Uterus (tissue), 4 donors: ENCODE measurements around the gene C13orf46. TPM values are rescaled to one million over a fixed set of nuclear protein-coding genes. Genes with fewer than 3 reads are reported as not detected.

ENCODE experiments used
- DNase-seq, 2 donors: peaks; one replicate each; pipeline ENCODE4 v3.0.0-alpha.2; 2019 to 2020
- H3K27ac ChIP-seq, 2 donors: fragments of 200-600 bp; sonication (generic); 1 replicate in 1 of 2; 2 replicates in 1 of 2; pipeline ENCODE4 v1.5.1; 2016 to 2018
- H3K27me3 ChIP-seq, 2 donors: fragments of 200-600 bp; sonication (generic); one replicate each; pipeline ENCODE4 v1.5.1; 2018 to 2019; ENCODE audit warnings: control low read depth in 1 of 2
- H3K36me3 ChIP-seq, 2 donors: fragments of 200-600 bp; sonication (generic); one replicate each; pipeline ENCODE4 v1.5.1; 2019; ENCODE audit warnings: control low read depth in 1 of 2
- H3K4me1 ChIP-seq, 2 donors: fragments of 200-600 bp; sonication (generic); one replicate each; pipeline ENCODE4 v1.5.1; 2018 to 2019; ENCODE audit warnings: control low read depth in 1 of 2
- H3K4me3 ChIP-seq, 2 donors: fragments of 200-600 bp; sonication (generic); 1 replicate in 1 of 2; 2 replicates in 1 of 2; pipeline ENCODE4 v1.5.1; 2018 to 2019; ENCODE audit warnings: mild to moderate bottlenecking in 1 of 2
- H3K9me3 ChIP-seq, 2 donors: fragments of 200-600 bp; sonication (generic); one replicate each; pipeline ENCODE4 v1.5.1; 2019; ENCODE audit warnings: control low read depth in 1 of 2
- POLR2A ChIP-seq, 2 donors: fragments of 450-650 bp; IDR thresholded peaks; one replicate each; pipeline ENCODE4 v1.6.1; 2016; ENCODE audit warnings: antibody characterized with exemption in 2 of 2, mild to moderate bottlenecking in 1 of 2, moderate library complexity in 1 of 2
- intact Hi-C: fragments of 100-400 bp; cut with DNase I; formaldehyde crosslinking; loops from one replicate; pipeline ENCODE4 v1.15.1; 2023; ENCODE audit warnings: low total_unique reads
- total RNA-seq, 4 donors: library from RNA; depleted of rRNA in 3 of 4; stranded (reverse); fragments of >200 nt in 3 of 4; gene quantifications; one replicate each; pipeline versions ENCODE4 v1.1.0 to v1.2.4, GENCODE V29; 2014 to 2023
- TF ChIP-seq, protein P1 (sequence below), 4 experiments: fragments of 200-600 bp in 2 of 4; fragments of 450-650 bp in 2 of 4; sonication (generic) in 2 of 4; IDR thresholded peaks; one replicate each; pipeline ENCODE4 v1.5.1; 2016 to 2019; ENCODE audit warnings: antibody characterized with exemption in 4 of 4, mild to moderate bottlenecking in 2 of 4, moderate library complexity in 1 of 4
- donor health status: DM: yes; HTN: yes; CAD: no.

Gene C13orf46
- total RNA-seq, 4 donors from 2014 or later, result 0.07 to 1.7 TPM; not detected in 2

DNA sequence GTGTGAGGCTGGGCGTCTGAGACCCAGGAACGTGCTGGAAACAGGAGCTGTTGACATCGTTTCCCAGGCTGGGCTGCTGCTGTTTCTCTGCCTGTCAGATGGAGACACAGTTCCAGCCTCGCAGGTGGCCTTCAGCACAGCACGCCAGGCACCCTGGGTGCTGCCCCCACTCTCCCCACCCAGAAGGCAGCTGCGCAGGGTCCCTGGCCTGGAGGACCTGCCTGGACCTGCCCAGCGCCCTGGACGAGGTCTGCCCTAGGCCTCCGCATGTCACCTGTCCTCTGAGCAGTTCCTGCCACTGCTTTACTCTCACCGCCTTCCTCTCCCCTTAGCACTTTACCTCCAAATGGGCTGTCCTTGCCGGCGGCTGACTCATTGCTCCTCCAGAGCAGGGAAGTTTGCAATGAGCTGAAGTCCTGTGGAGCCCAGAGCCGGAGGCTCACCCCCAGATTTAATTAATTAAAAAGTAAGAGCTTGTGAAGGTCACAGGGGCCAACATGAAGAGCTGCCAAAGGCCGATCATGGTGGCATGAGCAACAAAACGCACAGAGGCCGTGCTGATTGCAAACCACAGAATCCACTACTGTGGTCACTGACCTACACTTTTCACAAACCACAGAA lies 32.2 kb downstream of the C13orf46 start:
- peaks cover 0 to under 1% of the 10 kb centered on the region in 2 donors for H3K4me1 ChIP-seq
- TF ChIP-seq, protein P1, sequence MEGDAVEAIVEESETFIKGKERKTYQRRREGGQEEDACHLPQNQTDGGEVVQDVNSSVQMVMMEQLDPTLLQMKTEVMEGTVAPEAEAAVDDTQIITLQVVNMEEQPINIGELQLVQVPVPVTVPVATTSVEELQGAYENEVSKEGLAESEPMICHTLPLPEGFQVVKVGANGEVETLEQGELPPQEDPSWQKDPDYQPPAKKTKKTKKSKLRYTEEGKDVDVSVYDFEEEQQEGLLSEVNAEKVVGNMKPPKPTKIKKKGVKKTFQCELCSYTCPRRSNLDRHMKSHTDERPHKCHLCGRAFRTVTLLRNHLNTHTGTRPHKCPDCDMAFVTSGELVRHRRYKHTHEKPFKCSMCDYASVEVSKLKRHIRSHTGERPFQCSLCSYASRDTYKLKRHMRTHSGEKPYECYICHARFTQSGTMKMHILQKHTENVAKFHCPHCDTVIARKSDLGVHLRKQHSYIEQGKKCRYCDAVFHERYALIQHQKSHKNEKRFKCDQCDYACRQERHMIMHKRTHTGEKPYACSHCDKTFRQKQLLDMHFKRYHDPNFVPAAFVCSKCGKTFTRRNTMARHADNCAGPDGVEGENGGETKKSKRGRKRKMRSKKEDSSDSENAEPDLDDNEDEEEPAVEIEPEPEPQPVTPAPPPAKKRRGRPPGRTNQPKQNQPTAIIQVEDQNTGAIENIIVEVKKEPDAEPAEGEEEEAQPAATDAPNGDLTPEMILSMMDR (IDR thresholded peaks at IDR 0.05), result no peak
- TF ChIP-seq POLR2A (IDR thresholded peaks at IDR 0.05), result no peak
- no peaks in the 10 kb centered on the region for H3K36me3 ChIP-seq
- H3K9me3 ChIP-seq, result no peaks in the 10 kb centered on the region
- no peaks in the 10 kb centered on the region for H3K27me3 ChIP-seq
- no peak overlapping the region for H3K4me3 ChIP-seq
- DNase-seq, result no peak
- intact Hi-C loops, result no loop called here
- H3K27ac ChIP-seq, result no peak overlapping the region

DNA sequence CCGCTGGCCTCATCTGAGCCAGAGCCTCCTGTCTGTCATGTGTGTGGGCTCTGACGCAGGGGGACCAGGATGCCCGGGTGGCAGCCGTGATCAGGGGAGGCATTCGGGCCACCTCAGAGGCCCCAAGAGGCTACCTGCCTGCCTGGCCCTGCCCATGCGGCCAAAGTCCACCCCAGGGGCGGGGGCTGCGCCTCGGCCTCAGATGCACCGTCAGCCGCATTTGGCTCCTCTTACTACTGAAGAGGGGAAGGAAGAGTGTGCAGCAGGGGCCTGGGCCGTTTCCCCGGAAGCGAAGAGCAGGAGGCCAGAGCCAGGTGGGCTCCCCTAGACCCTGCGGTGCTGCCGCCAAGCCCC lies 34.0 kb downstream of the C13orf46 start:
- Histone ChIP-seq H3K36me3 (no peaks in the 10 kb centered on the region), H3K4me1 (peaks cover 0 to 10% of the 10 kb centered on the region in 2 donors), H3K4me3 (no peak overlapping the region), H3K9me3 (no peaks in the 10 kb centered on the region), H3K27ac (no peak overlapping the region), H3K27me3 (no peaks in the 10 kb centered on the region)
- intact Hi-C loops, result no loop called here
- no peak for TF ChIP-seq POLR2A (IDR thresholded peaks at IDR 0.05)
- no peak for DNase-seq

DNA sequence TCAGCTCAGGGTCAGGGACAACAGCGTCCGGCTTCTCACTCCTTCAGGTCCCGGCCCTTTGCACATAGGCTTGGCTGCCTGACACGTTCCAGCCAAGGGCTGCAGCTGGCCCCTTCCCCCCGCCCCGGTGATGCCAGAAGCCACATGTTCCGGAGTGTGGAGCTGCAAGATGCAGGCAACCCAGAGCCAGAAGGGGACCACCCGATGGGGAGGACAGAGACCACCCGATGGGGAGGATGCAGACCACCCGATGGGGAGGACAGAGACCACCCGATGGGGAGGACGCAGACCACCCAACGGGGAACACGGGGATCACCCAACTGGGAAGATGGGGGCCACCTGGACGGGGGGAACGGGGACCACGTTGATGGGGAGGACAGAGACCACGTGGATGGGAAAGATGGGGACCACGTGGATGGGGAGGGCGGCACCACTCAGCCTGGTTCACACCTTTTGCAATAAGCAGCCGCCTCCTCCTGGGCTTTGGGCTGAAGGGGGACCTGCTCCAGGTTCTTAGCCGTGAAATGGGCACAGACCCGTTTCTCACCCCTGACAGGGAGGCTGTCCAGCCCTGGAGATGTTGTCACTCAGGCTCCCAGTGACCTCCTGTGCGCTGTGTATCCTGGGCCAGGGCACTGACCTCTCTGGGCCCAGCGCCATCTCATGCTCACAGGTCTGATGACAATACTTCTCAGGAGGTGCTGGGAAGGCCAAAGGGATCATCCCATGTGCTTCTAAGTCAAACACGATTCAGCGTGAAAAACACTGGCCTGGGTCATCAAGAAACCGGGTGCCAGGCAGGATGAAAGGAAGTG lies 34.5 kb downstream of the C13orf46 start:
- H3K4me1 ChIP-seq, result peaks cover 0 to 10% of the 10 kb centered on the region in 2 donors
- no peaks in the 10 kb centered on the region for H3K36me3 ChIP-seq
- intact Hi-C loops, result no loop called here
- no peak overlapping the region for H3K4me3 ChIP-seq
- H3K27me3 ChIP-seq, result no peaks in the 10 kb centered on the region
- no peak for TF ChIP-seq POLR2A (IDR thresholded peaks at IDR 0.05)
- TF ChIP-seq, protein P1 (IDR thresholded peaks at IDR 0.05), result no peak
- no peak overlapping the region for H3K27ac ChIP-seq
- H3K9me3 ChIP-seq, result no peaks in the 10 kb centered on the region
- DNase-seq, result peak in 1 of 2 donors; percentile 15

DNA sequence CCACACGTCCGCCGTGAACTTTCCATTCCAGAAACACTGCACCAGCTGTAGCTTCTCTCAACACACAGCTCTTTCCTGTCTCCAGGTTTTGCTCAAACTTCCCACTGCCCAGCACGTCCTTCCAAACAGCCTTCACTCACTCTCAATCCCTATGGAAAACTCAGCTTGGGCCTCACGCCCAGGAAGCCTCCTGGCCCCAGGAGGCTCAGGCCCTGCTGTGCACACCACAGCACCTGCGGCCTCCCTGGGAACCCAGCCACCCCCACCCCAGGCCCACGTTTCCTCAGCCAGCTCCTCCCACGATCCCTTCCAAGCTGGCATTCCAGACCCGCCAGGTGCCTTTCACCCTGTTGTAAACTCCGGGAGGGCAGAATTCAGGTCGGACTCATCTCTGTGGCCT lies 35.2 kb downstream of the C13orf46 start:
- Histone ChIP-seq H3K36me3 (no peaks in the 10 kb centered on the region), H3K9me3 (no peaks in the 10 kb centered on the region), H3K27me3 (no peaks in the 10 kb centered on the region), H3K27ac (no peak overlapping the region), H3K4me1 (peaks cover 0 to 10% of the 10 kb centered on the region in 2 donors), H3K4me3 (no peak overlapping the region)
- intact Hi-C loops, result no loop called here
- peak in 1 of 2 donors; percentile 15 for DNase-seq
- no peak for TF ChIP-seq POLR2A (IDR thresholded peaks at IDR 0.05)
- TF ChIP-seq, protein P1 (IDR thresholded peaks at IDR 0.05), result no peak

DNA sequence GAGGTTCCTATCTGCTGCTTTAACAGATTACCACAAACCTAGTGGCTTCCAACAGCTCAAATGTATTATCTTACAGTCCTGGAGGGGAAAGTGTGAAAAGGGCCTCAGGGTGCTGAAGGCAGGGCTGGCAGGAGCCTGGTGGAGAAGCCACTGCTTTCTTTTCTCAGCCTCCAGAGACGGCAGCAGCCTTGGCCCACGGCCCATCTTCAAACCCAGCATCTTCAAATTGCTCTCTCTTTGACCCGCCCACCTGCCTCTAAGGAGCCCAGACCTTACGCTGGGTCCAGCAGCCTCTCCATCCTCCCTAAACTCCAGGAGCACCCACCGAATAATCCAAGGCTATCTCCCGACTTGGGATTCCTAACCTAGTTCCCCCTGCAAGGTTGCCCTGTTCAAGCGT lies 35.6 kb downstream of the C13orf46 start:
- Histone ChIP-seq H3K27me3 (no peaks in the 10 kb centered on the region), H3K4me1 (peaks cover 0 to 10% of the 10 kb centered on the region in 2 donors), H3K36me3 (no peaks in the 10 kb centered on the region), H3K9me3 (no peaks in the 10 kb centered on the region), H3K4me3 (no peak overlapping the region), H3K27ac (no peak overlapping the region)
- intact Hi-C loops, result no loop called here
- no peak for TF ChIP-seq POLR2A (IDR thresholded peaks at IDR 0.05)
- TF ChIP-seq, protein P1 (IDR thresholded peaks at IDR 0.05), result no peak
- peak in 1 of 2 donors; percentile 18 for DNase-seq
